LNCAP (cell line): ENCODE results near the gene ARHGEF11.

Experiments
- TF ChIP-seq, protein P1 (sequence below): fragments of 450-650 bp; IDR thresholded peaks from 2 replicates; pipeline ENCODE4 v1.5.1; 2017; ENCODE audit warnings: mild to moderate bottlenecking

ARHGEF11 gene

GRCh38 chr1:156904187-156904959 lies 141.2 kb downstream of the ARHGEF11 start:
- TF ChIP-seq, protein P1, sequence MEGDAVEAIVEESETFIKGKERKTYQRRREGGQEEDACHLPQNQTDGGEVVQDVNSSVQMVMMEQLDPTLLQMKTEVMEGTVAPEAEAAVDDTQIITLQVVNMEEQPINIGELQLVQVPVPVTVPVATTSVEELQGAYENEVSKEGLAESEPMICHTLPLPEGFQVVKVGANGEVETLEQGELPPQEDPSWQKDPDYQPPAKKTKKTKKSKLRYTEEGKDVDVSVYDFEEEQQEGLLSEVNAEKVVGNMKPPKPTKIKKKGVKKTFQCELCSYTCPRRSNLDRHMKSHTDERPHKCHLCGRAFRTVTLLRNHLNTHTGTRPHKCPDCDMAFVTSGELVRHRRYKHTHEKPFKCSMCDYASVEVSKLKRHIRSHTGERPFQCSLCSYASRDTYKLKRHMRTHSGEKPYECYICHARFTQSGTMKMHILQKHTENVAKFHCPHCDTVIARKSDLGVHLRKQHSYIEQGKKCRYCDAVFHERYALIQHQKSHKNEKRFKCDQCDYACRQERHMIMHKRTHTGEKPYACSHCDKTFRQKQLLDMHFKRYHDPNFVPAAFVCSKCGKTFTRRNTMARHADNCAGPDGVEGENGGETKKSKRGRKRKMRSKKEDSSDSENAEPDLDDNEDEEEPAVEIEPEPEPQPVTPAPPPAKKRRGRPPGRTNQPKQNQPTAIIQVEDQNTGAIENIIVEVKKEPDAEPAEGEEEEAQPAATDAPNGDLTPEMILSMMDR, result no peak

DNA sequence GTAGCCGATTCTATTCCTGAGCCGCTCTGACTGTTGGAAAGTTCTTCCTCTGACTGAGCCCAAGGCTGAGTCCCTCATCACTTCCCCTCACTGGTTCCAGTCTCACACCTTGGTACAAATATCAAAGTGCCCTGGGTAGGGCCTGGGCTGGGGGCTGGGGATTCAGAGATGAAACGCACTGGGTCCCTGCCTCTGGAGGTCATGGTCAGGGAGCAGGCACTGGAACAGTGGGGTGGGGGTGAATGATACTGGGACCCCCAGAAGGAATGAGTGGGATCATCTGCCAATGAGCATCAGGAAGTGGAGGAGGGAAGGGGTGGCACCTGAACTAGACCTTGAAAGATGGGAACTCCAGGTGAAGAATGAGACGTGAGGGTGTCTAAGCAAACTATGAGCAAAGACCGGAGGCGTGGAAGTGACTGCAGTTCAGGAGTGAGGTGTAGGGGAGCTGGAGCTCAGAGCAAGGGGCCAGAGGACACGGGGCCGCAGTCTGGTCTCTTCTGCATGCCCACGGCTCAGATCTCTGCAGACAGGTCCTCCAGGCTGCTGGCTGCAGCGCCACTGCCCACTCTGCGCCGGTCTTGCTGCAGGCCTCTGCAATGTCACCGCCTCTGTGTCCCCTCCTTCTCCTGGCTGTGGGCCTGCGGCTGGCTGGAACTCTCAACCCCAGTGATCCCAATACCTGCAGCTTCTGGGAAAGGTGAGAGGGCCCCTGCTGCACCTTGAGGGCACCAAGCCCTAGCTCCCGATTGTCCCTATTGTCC lies 142.0 kb downstream of the ARHGEF11 start:
- TF ChIP-seq, protein P1, result no peak

- TF ChIP-seq, protein P1, result no peak
These were observed 143.3 kb downstream of the ARHGEF11 start for GRCh38 chr1:156901966-156902915.

- TF ChIP-seq, protein P1, result no peak
These were observed 144.0 kb downstream of the ARHGEF11 start for GRCh38 chr1:156901590-156901900.

- TF ChIP-seq, protein P1, result no peak
These were observed 144.5 kb downstream of the ARHGEF11 start for GRCh38 chr1:156900896-156901589.

- TF ChIP-seq, protein P1, result no peak
These were observed 145.4 kb downstream of the ARHGEF11 start for GRCh38 chr1:156899956-156900718.
